MCF 10A (cell line): ENCODE measurements around the gene ARL5A. TPM values are rescaled to one million over a fixed set of nuclear protein-coding genes. Genes with fewer than 3 reads are reported as not detected.

Experiments used
- BruUV-seq: library from RNA; stranded (reverse); fragments of 400-500 nt; replicated peaks from 2 replicates; lab custom pipeline; 2021; lab: Mats Ljungman, UMichigan
- CTCF ChIA-PET: fragments of 300-600 bp; sonication (Branson Sonifier 250); formaldehyde crosslinking; extraction: SDS; loops from one replicate; lab custom pipeline; 2021; ENCODE audit warnings: antibody characterized with exemption, inconsistent platforms; lab: Yijun Ruan, JAX
- POLR2A ChIA-PET: fragments of 300-600, 350-650 bp; sonication (Branson Sonifier 250); formaldehyde crosslinking; extraction: SDS; loops from one replicate; lab custom pipeline; 2020; ENCODE audit warnings: antibody characterized with exemption, inconsistent platforms; lab: Yijun Ruan, JAX
- DNase-seq: peaks from one replicate; pipeline ENCODE4 v3.0.0-alpha.2; 2018; ENCODE audit not compliant: unreplicated experiment
- H3K27ac Mint-ChIP-seq: one replicate; pipeline ENCODE4 v1.8.0; 2022; ENCODE audit warnings: mild to moderate bottlenecking, low read depth, mixed read lengths; ENCODE audit not compliant: unreplicated experiment
- H3K27me3 Mint-ChIP-seq: one replicate; pipeline ENCODE4 v1.8.0; 2022; ENCODE audit warnings: mixed read lengths; ENCODE audit not compliant: insufficient read depth, unreplicated experiment
- H3K36me3 Mint-ChIP-seq: one replicate; pipeline ENCODE4 v1.8.0; 2022; ENCODE audit warnings: mild to moderate bottlenecking, moderate library complexity, mixed read lengths; ENCODE audit not compliant: insufficient read depth, unreplicated experiment
- H3K4me1 Mint-ChIP-seq: one replicate; pipeline ENCODE4 v1.8.0; 2022; ENCODE audit warnings: mixed read lengths; ENCODE audit not compliant: insufficient read depth, unreplicated experiment
- H3K4me3 Mint-ChIP-seq: one replicate; pipeline ENCODE4 v1.8.0; 2022; ENCODE audit warnings: mild to moderate bottlenecking, moderate library complexity, mixed read lengths; ENCODE audit not compliant: unreplicated experiment
- H3K9me3 Mint-ChIP-seq: one replicate; pipeline ENCODE4 v1.8.0; 2022; ENCODE audit warnings: mixed read lengths; ENCODE audit not compliant: unreplicated experiment
- intact Hi-C: fragments of 100-400 bp; cut with micrococcal nuclease; formaldehyde crosslinking; loops from 2 replicates; pipeline ENCODE4 v1.14.1; 2022
- total RNA-seq: library from RNA; stranded (reverse); gene quantifications from 2 replicates; pipeline ENCODE4 v1.2.3, GENCODE V29; 2022
- TF ChIP-seq, protein P1 (sequence below): fragments of 200-600 bp; IDR thresholded peaks from one replicate; pipeline ENCODE4 v1.8.0; 2022; ENCODE audit warnings: antibody characterized with exemption, mild to moderate bottlenecking; ENCODE audit not compliant: unreplicated experiment

ARL5A gene
- total RNA-seq, 1 experiment from 2014 or later = 34.8 TPM

DNA sequence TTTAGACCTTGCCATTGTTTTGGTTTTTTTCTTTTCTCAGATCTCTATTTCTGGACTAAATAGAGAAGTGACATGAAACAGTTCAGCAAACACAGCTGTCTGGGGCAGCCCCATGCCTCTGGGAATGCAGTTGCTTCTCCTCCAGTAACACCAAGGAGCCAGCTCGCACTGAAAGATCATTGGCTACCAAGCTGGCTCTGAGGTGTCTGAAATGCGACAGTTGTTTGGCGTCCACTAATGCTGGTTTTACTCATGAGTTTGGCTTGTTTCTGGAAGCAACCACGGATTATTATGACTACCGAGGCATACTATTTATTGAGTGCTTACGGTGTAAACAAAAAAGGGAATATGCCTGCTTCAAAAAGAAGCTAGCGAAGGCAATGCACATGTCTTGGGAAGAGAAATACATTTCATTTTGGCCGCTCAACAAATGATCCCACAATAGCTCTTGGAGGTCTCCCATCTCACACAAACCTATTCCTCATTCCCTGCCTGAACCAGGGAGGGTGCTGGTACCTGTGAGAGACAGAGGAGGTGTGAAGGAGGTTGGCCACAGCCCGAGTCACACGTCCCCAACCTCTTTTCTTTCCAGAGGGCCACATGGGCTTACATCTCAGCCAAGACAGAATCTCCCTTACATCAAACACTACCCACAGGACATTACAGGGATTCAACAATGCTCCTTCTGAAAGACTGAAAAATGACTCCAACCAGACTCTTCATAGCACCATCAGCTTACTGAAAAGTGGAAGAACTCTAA lies 56.4 kb downstream of the ARL5A start:
- ChIA-PET POLR2A (no interaction called here), CTCF (interaction anchor here (0.6 to 0.9 kb wide), 3 partner anchors 54 to 395 kb away, joined by 3 read pairs; no protein-coding TSS in a partner anchor)
- TF ChIP-seq, protein P1, sequence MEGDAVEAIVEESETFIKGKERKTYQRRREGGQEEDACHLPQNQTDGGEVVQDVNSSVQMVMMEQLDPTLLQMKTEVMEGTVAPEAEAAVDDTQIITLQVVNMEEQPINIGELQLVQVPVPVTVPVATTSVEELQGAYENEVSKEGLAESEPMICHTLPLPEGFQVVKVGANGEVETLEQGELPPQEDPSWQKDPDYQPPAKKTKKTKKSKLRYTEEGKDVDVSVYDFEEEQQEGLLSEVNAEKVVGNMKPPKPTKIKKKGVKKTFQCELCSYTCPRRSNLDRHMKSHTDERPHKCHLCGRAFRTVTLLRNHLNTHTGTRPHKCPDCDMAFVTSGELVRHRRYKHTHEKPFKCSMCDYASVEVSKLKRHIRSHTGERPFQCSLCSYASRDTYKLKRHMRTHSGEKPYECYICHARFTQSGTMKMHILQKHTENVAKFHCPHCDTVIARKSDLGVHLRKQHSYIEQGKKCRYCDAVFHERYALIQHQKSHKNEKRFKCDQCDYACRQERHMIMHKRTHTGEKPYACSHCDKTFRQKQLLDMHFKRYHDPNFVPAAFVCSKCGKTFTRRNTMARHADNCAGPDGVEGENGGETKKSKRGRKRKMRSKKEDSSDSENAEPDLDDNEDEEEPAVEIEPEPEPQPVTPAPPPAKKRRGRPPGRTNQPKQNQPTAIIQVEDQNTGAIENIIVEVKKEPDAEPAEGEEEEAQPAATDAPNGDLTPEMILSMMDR = no peak
- intact Hi-C loops = no loop called here
- Mint-ChIP-seq H3K27ac (no peak overlapping the region), H3K4me1 (peaks cover 13% of the 10 kb centered on the region), H3K27me3 (no peaks in the 10 kb centered on the region), H3K36me3 (peaks cover 6% of the 10 kb centered on the region), H3K4me3 (no peak overlapping the region), H3K9me3 (no peaks in the 10 kb centered on the region)
- no TSS peak for BruUV-seq
- DNase-seq = no peak

DNA sequence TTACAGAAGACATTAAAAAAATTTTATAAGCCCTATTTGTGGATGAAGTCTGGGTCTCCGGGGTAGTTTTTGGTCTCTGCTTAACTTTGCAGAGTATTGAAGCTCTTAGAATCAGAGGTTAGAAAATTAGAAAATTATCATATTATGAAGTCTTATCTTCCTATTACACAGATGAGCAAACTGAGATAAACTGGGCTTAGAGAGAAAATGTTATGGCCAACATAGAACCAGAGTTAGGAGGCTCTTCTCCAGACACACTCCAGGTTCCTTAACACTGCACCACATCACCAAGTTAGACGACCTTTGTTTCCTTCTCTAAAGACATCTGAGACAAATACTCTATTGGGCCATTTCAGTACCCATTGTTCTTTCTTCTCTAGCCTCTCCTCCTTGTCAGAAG lies 57.2 kb downstream of the ARL5A start:
- intact Hi-C loops = no loop called here
- H3K9me3 Mint-ChIP-seq = no peaks in the 10 kb centered on the region
- H3K27me3 Mint-ChIP-seq = no peaks in the 10 kb centered on the region
- TF ChIP-seq, protein P1 = no peak
- DNase-seq = no peak
- peaks cover 13% of the 10 kb centered on the region for H3K4me1 Mint-ChIP-seq
- no TSS peak for BruUV-seq
- H3K4me3 Mint-ChIP-seq = no peak overlapping the region
- POLR2A ChIA-PET = no interaction called here
- H3K27ac Mint-ChIP-seq = no peak overlapping the region
- peaks cover 6% of the 10 kb centered on the region for H3K36me3 Mint-ChIP-seq
- CTCF ChIA-PET = interaction anchor here (0.6 to 0.7 kb wide), 2 partner anchors 11 to 54 kb away, joined by 3 read pairs; no protein-coding TSS in a partner anchor

DNA sequence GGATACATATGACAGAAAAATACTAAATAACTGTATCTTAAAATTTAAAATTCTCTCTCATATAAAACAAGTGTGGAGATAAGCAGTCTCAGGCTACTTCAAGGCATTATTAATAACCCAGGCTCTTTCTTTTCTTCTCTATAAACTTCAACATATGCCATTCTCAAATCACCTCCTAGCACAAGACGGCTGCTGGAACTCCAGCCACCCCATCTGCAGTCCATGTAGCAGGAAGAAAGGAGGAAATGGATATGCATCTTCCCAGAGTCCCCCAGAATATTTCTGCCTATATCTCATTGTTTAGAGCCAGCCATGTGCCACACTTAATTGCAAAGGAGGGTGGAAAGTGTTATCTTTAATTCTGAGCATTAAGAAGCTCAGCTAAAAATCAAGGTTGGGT lies 58.6 kb downstream of the ARL5A start:
- POLR2A ChIA-PET = no interaction called here
- Mint-ChIP-seq H3K9me3 (no peaks in the 10 kb centered on the region), H3K4me3 (no peak overlapping the region), H3K4me1 (peaks cover 4% of the 10 kb centered on the region), H3K27ac (no peak overlapping the region), H3K27me3 (no peaks in the 10 kb centered on the region), H3K36me3 (no peaks in the 10 kb centered on the region)
- DNase-seq = no peak
- BruUV-seq = no TSS peak
- intact Hi-C loops = no loop called here
- TF ChIP-seq, protein P1 = no peak
- CTCF ChIA-PET = no interaction called here

DNA sequence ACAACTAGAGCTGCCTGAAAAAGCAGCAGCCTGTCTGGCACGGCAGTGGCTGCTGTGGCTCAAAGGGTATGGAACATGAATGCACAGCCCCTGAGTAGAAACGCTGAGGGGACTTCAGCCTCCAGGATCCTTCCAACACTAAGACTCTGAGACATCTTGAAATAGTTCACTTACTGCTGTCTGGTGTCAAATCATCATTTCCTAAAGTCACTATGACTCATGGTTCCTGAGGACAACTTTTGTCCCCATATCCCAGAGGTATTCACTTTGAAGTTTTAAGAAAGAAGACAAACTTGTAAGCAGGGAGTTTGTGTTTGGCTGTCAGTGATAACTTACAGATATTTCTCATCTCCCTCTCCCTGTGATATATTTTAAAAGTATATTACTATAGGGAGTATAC lies 60.7 kb downstream of the ARL5A start:
- CTCF ChIA-PET = no interaction called here
- no TSS peak for BruUV-seq

More for the DNA sequence above, 60.7 kb downstream of the ARL5A start:
- intact Hi-C loops = no loop called here
- DNase-seq = no peak
- Mint-ChIP-seq H3K4me3 (no peak overlapping the region), H3K27ac (no peak overlapping the region), H3K9me3 (no peaks in the 10 kb centered on the region), H3K4me1 (no peaks in the 10 kb centered on the region), H3K36me3 (no peaks in the 10 kb centered on the region), H3K27me3 (no peaks in the 10 kb centered on the region)
- TF ChIP-seq, protein P1 = no peak
- POLR2A ChIA-PET = no interaction called here
